ENCODE measurements around the gene HIP1. TPM values are rescaled to one million over a fixed set of nuclear protein-coding genes. Genes with fewer than 3 reads are reported as not detected.
"Not testable (repeated sequence)": the region's sequence is repeated elsewhere in the genome, so short reads cannot be mapped to it uniquely, and the experiment has no call there.

HIP1 gene
- total and polyA plus RNA-seq, 7 donors, result 1.2 to 11.9 (median 7.2) TPM

DNA sequence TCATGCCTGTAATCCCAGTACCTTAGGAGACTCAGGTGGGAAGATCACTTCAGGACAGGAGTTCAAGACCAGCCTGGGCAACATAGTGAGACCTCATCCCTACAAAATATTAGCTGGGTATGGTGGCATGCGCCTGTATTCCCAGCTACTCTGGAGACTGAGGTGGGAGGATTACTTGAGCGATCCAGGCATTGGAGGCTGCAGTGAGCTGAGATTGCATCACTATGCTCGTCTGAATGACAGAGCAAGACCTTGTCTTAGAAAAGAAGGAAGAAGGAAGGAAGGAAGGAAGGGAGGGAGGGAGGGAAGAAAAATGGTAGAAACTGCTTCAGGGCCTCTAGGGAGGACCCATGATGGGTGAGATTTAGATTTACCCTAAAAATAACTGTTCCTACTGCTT, 134.3 kb downstream of the HIP1 start:
- no peaks in the 10 kb centered on the region for H3K27me3 ChIP-seq
- WGBS, 2 donors, result 86 to 87% methylated on average over 3 of the region's 3 CpGs
- H3K4me1 ChIP-seq, result no peaks in the 10 kb centered on the region
- DNase-seq, result no peak
- intact Hi-C loops (cut with DNase I), result no loop called here
- H3K9me3 ChIP-seq, result no peaks in the 10 kb centered on the region
- H3K27ac ChIP-seq, result no peak overlapping the region
- H3K4me3 ChIP-seq, result no peak overlapping the region
- TF ChIP-seq EP300 (IDR thresholded peaks at IDR 0.05), result no peak
- no peak for TF ChIP-seq POLR2A (IDR thresholded peaks at IDR 0.05)
- TF ChIP-seq POLR2AphosphoS5 (IDR thresholded peaks at IDR 0.05), result no peak
- TF ChIP-seq, protein P1, sequence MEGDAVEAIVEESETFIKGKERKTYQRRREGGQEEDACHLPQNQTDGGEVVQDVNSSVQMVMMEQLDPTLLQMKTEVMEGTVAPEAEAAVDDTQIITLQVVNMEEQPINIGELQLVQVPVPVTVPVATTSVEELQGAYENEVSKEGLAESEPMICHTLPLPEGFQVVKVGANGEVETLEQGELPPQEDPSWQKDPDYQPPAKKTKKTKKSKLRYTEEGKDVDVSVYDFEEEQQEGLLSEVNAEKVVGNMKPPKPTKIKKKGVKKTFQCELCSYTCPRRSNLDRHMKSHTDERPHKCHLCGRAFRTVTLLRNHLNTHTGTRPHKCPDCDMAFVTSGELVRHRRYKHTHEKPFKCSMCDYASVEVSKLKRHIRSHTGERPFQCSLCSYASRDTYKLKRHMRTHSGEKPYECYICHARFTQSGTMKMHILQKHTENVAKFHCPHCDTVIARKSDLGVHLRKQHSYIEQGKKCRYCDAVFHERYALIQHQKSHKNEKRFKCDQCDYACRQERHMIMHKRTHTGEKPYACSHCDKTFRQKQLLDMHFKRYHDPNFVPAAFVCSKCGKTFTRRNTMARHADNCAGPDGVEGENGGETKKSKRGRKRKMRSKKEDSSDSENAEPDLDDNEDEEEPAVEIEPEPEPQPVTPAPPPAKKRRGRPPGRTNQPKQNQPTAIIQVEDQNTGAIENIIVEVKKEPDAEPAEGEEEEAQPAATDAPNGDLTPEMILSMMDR (IDR thresholded peaks at IDR 0.05), result no peak
- H3K36me3 ChIP-seq, result no peaks in the 10 kb centered on the region

DNA sequence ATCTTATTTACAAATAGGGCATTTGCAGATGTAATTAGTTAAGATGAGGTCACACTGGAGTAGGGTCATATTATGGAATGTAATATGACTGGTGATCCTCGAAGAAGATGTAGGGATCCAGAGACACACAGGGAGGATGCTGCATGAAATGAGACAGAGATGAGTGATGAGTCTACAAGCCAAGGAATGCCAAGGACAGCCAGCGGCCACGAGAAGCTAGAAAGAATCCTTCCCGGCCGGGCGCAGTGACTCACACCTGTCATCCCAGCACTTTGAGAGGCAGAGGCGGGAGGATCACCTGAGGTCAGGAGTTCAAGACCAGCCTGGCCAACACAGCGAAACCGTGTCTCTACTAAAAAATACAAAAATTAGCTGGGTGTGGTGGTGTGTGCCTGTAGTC, 135.9 kb downstream of the HIP1 start:
- intact Hi-C loops (cut with DNase I); H3K27ac ChIP-seq; H3K9me3 ChIP-seq; H3K4me3 ChIP-seq; H3K4me1 ChIP-seq; DNase-seq; H3K27me3 ChIP-seq; H3K36me3 ChIP-seq: not testable (repeated sequence)
- 94 to 95% methylated on average over 9 of the region's 9 CpGs for WGBS, 2 donors

DNA sequence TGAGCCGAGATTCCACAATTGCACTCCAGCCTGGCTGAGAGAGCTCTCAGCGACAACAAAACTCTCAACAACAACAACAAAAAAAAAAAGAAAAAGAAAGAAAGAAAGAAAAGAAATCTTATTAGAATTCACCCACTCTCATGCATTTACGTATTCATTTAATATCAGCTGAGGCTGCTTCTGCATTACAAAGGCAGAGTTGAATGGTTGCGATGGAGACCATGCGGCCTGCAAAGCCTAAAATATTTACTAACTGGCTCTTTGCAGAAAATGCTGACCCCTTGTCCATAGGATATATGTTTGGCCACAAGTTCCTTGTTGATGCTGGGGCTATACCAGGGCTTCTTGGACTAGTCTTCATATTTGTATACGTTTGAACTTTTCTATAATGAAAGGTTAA, 137.2 kb downstream of the HIP1 start:
- Histone ChIP-seq H3K27ac (no peak overlapping the region), H3K4me1 (no peaks in the 10 kb centered on the region), H3K4me3 (no peak overlapping the region), H3K27me3 (no peaks in the 10 kb centered on the region), H3K36me3 (no peaks in the 10 kb centered on the region), H3K9me3 (no peaks in the 10 kb centered on the region)
- TF ChIP-seq POLR2AphosphoS5 (IDR thresholded peaks at IDR 0.05), result no peak
- TF ChIP-seq, protein P1 (IDR thresholded peaks at IDR 0.05), result no peak
- TF ChIP-seq POLR2A (IDR thresholded peaks at IDR 0.05), result no peak
- no peak for TF ChIP-seq EP300 (IDR thresholded peaks at IDR 0.05)
- intact Hi-C loops (cut with DNase I), result no loop called here
- no peak for DNase-seq
- WGBS, 2 donors, result 95 to 97% methylated on average over 6 of the region's 6 CpGs

DNA sequence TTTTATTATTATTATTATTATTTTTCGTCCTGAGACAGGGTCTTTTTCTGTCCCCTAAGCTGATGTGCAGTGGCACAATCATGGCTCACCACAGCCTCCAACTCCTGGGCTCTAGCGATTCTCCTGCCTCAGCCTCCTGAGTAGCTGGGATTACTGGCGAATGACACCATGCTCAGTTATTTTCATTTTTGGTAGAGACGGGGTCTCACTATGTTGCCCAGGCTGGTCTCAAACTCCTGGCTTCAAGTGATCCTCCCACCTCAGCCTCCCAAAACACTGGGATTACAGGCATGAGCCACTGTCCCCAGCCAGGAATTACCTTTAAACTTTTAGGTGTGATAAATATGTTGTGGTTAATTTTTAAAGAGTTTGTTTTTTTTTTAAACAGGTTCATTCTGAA, 138.0 kb downstream of the HIP1 start:
- DNase-seq; H3K27ac ChIP-seq; H3K4me1 ChIP-seq; H3K4me3 ChIP-seq; H3K27me3 ChIP-seq; H3K9me3 ChIP-seq; intact Hi-C loops (cut with DNase I); H3K36me3 ChIP-seq: not testable (repeated sequence)
- WGBS, 2 donors, result 86 to 87% methylated on average over 4 of the region's 4 CpGs

DNA sequence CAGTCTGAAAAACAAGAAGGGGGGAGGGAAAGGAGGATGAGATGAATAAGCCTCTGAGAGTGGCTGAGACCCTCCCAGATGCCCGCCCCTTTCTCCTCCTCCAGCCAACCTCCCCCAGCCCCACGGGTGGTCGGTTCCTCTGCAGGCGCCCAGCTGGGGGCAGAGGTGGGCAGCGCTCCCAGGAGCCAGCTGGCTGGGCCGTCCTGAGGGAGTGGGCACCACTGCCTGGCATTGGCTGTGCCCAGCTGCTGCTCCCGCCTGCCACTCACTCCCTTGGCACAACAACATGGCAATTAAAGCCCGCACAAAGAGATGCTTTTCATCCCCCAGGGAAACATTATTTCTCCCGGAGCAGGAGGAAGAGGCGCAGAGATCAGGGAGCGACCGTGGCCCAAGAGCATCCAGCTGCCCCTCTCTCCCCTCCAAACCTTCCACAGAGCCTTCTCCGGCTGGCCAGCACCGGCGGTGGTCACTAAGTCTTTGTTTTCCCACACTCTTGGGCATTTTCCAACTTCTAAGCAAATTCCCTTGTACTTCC, 139.4 kb downstream of the HIP1 start:
- H3K36me3 ChIP-seq, result no peaks in the 10 kb centered on the region
- intact Hi-C loops (cut with DNase I), result no loop called here
- TF ChIP-seq POLR2AphosphoS5 (IDR thresholded peaks at IDR 0.05) (no peak), EP300 (IDR thresholded peaks at IDR 0.05) (no peak), POLR2A (IDR thresholded peaks at IDR 0.05) (no peak)
- TF ChIP-seq, protein P1 (IDR thresholded peaks at IDR 0.05), result no peak
- no peaks in the 10 kb centered on the region for H3K27me3 ChIP-seq
- peak; percentile 71 for DNase-seq
- H3K27ac ChIP-seq, result peak overlapping the region; percentile 30 to 59 (median 50)
- no peaks in the 10 kb centered on the region for H3K9me3 ChIP-seq
- WGBS, 2 donors, result 64 to 66% methylated on average over 15 of the region's 15 CpGs
- H3K4me1 ChIP-seq, result no peaks in the 10 kb centered on the region
- H3K4me3 ChIP-seq, result no peak overlapping the region

Data from sigmoid colon (tissue), 7 donors.